Hepatocyte (in vitro differentiated cells): ENCODE data around the gene PAGE5. TPM values are rescaled to one million over a fixed set of nuclear protein-coding genes. Genes with fewer than 3 reads are reported as not detected.

ENCODE experiments used
- DNase-seq: peaks from one replicate; pipeline ENCODE4 v3.0.0-alpha.2; 2016; ENCODE audit warnings: low spot score
- H2AFZ ChIP-seq: fragments of 200-600 bp; sonication (generic); 2 replicates; pipeline ENCODE4 v1.6.0; 2016; ENCODE audit warnings: antibody characterized with exemption, mild to moderate bottlenecking
- H3K27ac ChIP-seq: fragments of 200-600 bp; sonication (generic); 2 replicates; pipeline ENCODE4 v1.5.1; 2016; ENCODE audit warnings: mild to moderate bottlenecking
- H3K27me3 ChIP-seq: fragments of 200-600 bp; sonication (generic); 2 replicates; pipeline ENCODE4 v1.6.1; 2016
- H3K36me3 ChIP-seq: fragments of 200-600 bp; sonication (generic); replicated peaks from 2 replicates; pipeline ENCODE4 v1.5.1; 2016; ENCODE audit warnings: low read depth; ENCODE audit not compliant: insufficient read depth
- H3K4me1 ChIP-seq: fragments of 200-600 bp; sonication (generic); 2 replicates; pipeline ENCODE4 v1.5.1; 2016; ENCODE audit warnings: mild to moderate bottlenecking, moderate library complexity; ENCODE audit not compliant: insufficient read depth
- H3K4me2 ChIP-seq: fragments of 200-600 bp; sonication (generic); 2 replicates; pipeline ENCODE4 v1.6.0; 2016
- H3K4me3 ChIP-seq: fragments of 200-600 bp; sonication (generic); 2 replicates; pipeline ENCODE4 v1.5.1; 2016; ENCODE audit warnings: mild to moderate bottlenecking
- H3K79me2 ChIP-seq: fragments of 200-600 bp; sonication (generic); 2 replicates; pipeline ENCODE4 v1.6.0; 2017; ENCODE audit warnings: mild to moderate bottlenecking
- H3K9me2 ChIP-seq: fragments of 200-600 bp; sonication (generic); replicated peaks from 2 replicates; pipeline ENCODE4 v1.6.0; 2017; ENCODE audit warnings: mild to moderate bottlenecking; ENCODE audit not compliant: insufficient read depth
- H3K9me3 ChIP-seq: fragments of 200-600 bp; sonication (generic); 2 replicates; pipeline ENCODE4 v1.5.1; 2016; ENCODE audit warnings: low read depth, mild to moderate bottlenecking
- H4K20me1 ChIP-seq: fragments of 200-600 bp; sonication (generic); 2 replicates; pipeline ENCODE4 v1.6.0; 2016; ENCODE audit warnings: mild to moderate bottlenecking; ENCODE audit not compliant: insufficient read depth, poor library complexity, severe bottlenecking
- CTCF ChIP-seq: fragments of 200-600 bp; sonication (generic); IDR thresholded peaks from 2 replicates; pipeline ENCODE4 v1.5.1; 2016; ENCODE audit warnings: antibody characterized with exemption, mild to moderate bottlenecking; ENCODE audit not compliant: poor library complexity
- EZH2 ChIP-seq: fragments of 200-600 bp; sonication (generic); IDR thresholded peaks from 2 replicates; pipeline ENCODE4 v1.6.1; 2016; ENCODE audit warnings: antibody characterized with exemption, mild to moderate bottlenecking, borderline replicate concordance
- EZH2phosphoT487 ChIP-seq: fragments of 200-600 bp; sonication (generic); IDR thresholded peaks from one replicate; pipeline ENCODE4 v1.6.1; 2018; ENCODE audit warnings: antibody characterized with exemption, mild to moderate bottlenecking, low read depth, moderate library complexity; ENCODE audit not compliant: unreplicated experiment, severe bottlenecking
- WGBS: methylation state at CpG from one replicate; pipeline ENCODE4 v1.1.6; 2016; ENCODE audit warnings: low lambda C conversion rate; ENCODE audit errors: missing lambda C conversion rate; 5-methylcytosine and 5-hydroxymethylcytosine counted together
- polyA plus RNA-seq: library from polyadenylated mRNA; unstranded; fragments of >200 nt; fragmentation: Nextera tagmentation; extraction: Ambion mirVana; gene quantifications from 2 replicates; pipeline ENCODE4 v1.2.1, GENCODE V29; 2016
- total RNA-seq: library from RNA; depleted of rRNA; stranded (reverse); fragments of >200 nt; gene quantifications from 2 replicates; pipeline ENCODE4 v1.2.3, GENCODE V29; 2014

The PAGE5 gene
- total and polyA plus RNA-seq, 2 experiments from 2014 or later: not detected

GRCh38 chrX:55260806-55261205 lies 40.7 kb downstream of the PAGE5 start:
- Histone ChIP-seq H3K27ac (no peak overlapping the region), H3K36me3 (no peaks in the 10 kb centered on the region), H3K79me2 (no peaks in the 10 kb centered on the region), H2AFZ (no peak overlapping the region), H3K9me3 (no peaks in the 10 kb centered on the region), H3K4me3 (no peak overlapping the region), H3K4me1 (no peaks in the 10 kb centered on the region), H3K9me2 (no peaks in the 10 kb centered on the region), H3K27me3 (no peaks in the 10 kb centered on the region), H3K4me2 (no peak overlapping the region), H4K20me1 (no peaks in the 10 kb centered on the region)
- no peak for DNase-seq
- WGBS: 56% methylated on average over 2 of the region's 2 CpGs
- TF ChIP-seq EZH2phosphoT487 (no peak), EZH2 (no peak), CTCF (no peak)

GRCh38 chrX:55264816-55265215 lies 44.7 kb downstream of the PAGE5 start, which contains the start of gene PAGE3:
PAGE3 (minus strand) TSS chrX:55264916; CDS start chrX:55263903, 1,013 bp downstream.
- no peak for DNase-seq
- WGBS: 81% methylated on average over 5 of the region's 5 CpGs
- no peaks in the 10 kb centered on the region for H4K20me1 ChIP-seq

More at GRCh38 chrX:55264816-55265215, 44.7 kb downstream of the PAGE5 start, which contains the start of gene PAGE3:
- Histone ChIP-seq H3K27me3 (no peaks in the 10 kb centered on the region), H3K36me3 (no peaks in the 10 kb centered on the region), H3K9me3 (no peaks in the 10 kb centered on the region), H3K9me2 (no peaks in the 10 kb centered on the region), H3K4me3 (no peak within 1 kb of the TSS), H2AFZ (no peak within 1 kb of the TSS), H3K27ac (no peak within 1 kb of the TSS), H3K4me1 (no peaks in the 10 kb centered on the region), H3K79me2 (no peaks in the 10 kb centered on the region), H3K4me2 (no peak within 1 kb of the TSS)
- TF ChIP-seq EZH2phosphoT487 (no peak), CTCF (no peak), EZH2 (no peak)

Other genes starting within 250 kb of the PAGE5 start
- gene PFKFB1, start 226.2 kb upstream of the PAGE5 start, total RNA-seq: 1.5 and 2.1 TPM in 2 replicates
- 0.59 and 1.4 TPM in 2 replicates for gene PFKFB1, start 226.2 kb upstream of the PAGE5 start, polyA plus RNA-seq
- gene APEX2, start 220.0 kb upstream of the PAGE5 start, total RNA-seq: 11.5 and 13.8 TPM in 2 replicates
- gene APEX2, start 220.0 kb upstream of the PAGE5 start, polyA plus RNA-seq: 19.1 and 19.9 TPM in 2 replicates
- gene ALAS2, start 189.4 kb upstream of the PAGE5 start, total RNA-seq: 0.36 TPM in 1 of 2 replicates, not detected in the other
- gene ALAS2, start 189.4 kb upstream of the PAGE5 start, polyA plus RNA-seq: not detected in 2 replicates
- gene PAGE2B, start 145.3 kb upstream of the PAGE5 start, total RNA-seq: not detected in 2 replicates
- gene PAGE2B, start 145.3 kb upstream of the PAGE5 start, polyA plus RNA-seq: 0.45 TPM in 1 of 2 replicates, not detected in the other
- gene PAGE2, start 131.3 kb upstream of the PAGE5 start, total RNA-seq: not detected in 2 replicates
- gene PAGE2, start 131.3 kb upstream of the PAGE5 start, polyA plus RNA-seq: not detected in 2 replicates
- not detected in 2 replicates for gene PAGE3, start 44.6 kb downstream of the PAGE5 start, total RNA-seq
- not detected in 2 replicates for gene PAGE3, start 44.6 kb downstream of the PAGE5 start, polyA plus RNA-seq
- gene MAGEH1, start 231.8 kb downstream of the PAGE5 start, total RNA-seq: 76.6 and 87.7 TPM in 2 replicates
- gene MAGEH1, start 231.8 kb downstream of the PAGE5 start, polyA plus RNA-seq: 60.0 and 62.6 TPM in 2 replicates